Stimulated activated CD4-positive, alpha-beta T cell treated with anti-CD3 and anti-CD28 coated beads, Interleukin-15, amount 100 ng/mL, for 48 hours (primary cell): ENCODE results near the gene DNAH3.
A peak's percentile ranks its signal among the peaks of the same experiment; 100 is the strongest.
"Not testable (repeated sequence)": the region's sequence is repeated elsewhere in the genome, so short reads cannot be mapped to it uniquely, and the experiment has no call there.

Source experiments
- DNase-seq, 2 donors: peaks; one replicate each; pipeline ENCODE4 v3.0.0-alpha.2; 2020; ENCODE audit warnings: low read depth in 2 of 2

The DNAH3 gene

DNA sequence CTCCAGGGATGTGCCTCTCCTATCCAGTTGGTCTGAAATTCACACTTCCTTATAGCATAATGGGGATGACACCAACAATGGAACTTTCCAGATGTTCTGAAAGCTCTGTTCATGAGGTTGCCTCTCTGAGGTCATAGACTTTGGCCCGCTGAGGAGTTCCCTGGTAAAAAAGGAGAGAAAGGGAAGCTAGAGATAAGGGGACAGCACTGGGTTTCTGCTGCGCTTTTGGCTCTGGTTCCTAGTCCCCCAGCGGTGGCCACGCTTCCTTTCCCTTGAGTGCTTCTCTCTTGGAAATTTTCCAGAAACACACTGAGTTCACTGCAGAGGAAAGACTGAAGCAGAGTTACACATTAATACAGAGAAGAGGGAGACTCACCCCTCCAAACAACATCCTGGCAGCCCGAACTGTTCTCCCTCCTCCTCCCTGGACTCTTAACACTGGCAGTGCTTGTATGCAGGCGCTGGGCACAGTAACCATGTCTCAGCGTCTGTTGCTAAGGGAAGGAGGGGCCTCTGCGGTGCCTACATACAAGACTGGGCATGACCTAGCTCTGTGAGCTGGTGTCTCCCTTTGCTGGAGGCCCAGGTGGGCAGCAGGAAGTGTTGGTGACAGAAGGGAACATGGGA lies at the start of gene DNAH3:
TSS of gene DNAH3 (minus strand) at position 472 of the 627 bp plus-strand sequence. CDS start 527 bp downstream, outside the sequence.
- DNase-seq: no peak

GRCh38 chr16:21199607-21200218 lies 49.1 kb upstream of the DNAH3 start:
- DNase-seq: no peak

DNA sequence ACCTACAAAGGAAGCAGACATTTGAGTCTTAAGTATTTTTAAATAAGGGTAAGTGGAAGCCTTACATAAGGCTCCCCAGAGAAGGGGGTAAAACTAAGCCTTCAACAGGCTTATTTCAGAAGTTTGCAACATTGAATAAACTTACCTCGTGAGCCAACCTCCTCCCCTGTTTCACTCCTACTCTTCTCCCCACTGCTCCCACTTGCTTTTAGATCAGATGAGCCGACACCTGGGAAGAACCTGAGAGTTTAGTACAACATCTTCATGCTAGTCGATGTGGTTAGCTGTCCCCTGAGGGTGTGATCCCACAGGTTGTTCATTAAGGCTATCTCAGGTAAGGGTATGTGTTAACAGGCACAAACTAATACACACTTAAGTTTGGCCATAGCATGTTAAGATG lies 47.0 kb upstream of the DNAH3 start:
- DNase-seq: no peak

- DNase-seq: no peak
Measured at GRCh38 chr16:21197112-21197511, 46.5 kb upstream of the DNAH3 start.

- not testable (repeated sequence) for DNase-seq
Measured at GRCh38 chr16:21195330-21195729, 44.7 kb upstream of the DNAH3 start.

DNA sequence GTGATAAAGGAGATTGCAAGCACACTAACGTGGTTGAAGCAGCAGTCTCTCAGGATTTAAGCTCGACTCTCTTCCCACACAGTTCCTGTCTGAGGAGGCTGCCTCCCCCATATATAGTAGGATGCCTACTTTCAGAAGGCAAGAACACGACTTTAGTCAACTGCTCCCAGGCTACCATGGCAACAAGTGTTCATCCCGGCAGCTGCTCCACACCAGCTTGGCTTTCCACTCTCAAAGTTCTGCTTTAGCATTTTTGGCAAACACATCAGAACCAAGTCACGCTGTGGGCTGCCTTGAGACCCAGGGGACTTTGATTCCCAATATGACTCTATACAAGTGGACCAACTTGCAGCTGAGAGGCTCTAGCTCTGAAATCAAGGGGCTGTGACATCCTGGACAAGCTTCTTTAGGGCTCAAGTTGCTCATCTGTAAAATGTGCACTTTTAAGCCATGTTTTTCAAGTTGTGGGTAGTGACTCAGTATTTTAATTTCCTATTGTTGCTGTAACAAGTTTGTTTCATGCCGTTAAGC lies 44.2 kb upstream of the DNAH3 start:
- DNase-seq: no peak

- DNase-seq: no peak
Measured at GRCh38 chr16:21192991-21193390, 42.3 kb upstream of the DNAH3 start.

GRCh38 chr16:21190599-21190998 lies 40.0 kb upstream of the DNAH3 start:
- DNase-seq: no peak

GRCh38 chr16:21190013-21190412 lies 39.4 kb upstream of the DNAH3 start:
- no peak for DNase-seq

DNA sequence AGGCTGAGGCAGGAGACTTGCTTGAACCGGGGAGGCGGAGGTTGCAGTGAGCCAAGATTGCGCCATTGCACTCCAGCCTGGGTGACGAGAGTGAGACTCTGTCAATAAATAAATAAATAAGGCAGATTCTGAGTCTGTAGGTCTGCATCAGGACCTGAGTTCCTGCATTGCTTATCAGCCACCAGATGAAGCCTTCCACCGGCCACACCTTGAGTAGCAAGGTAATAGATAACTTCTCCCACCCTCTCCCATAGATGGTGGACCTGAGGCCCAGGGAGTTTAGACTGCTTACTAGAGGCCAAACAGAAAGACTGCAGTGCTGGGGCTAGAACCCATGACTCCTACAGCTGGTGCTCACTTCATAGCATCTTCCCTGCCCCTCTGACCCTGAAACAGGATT lies 38.7 kb upstream of the DNAH3 start:
- DNase-seq: no peak

- DNase-seq: no peak
Measured at GRCh38 chr16:21186326-21186691, 35.7 kb upstream of the DNAH3 start.

DNA sequence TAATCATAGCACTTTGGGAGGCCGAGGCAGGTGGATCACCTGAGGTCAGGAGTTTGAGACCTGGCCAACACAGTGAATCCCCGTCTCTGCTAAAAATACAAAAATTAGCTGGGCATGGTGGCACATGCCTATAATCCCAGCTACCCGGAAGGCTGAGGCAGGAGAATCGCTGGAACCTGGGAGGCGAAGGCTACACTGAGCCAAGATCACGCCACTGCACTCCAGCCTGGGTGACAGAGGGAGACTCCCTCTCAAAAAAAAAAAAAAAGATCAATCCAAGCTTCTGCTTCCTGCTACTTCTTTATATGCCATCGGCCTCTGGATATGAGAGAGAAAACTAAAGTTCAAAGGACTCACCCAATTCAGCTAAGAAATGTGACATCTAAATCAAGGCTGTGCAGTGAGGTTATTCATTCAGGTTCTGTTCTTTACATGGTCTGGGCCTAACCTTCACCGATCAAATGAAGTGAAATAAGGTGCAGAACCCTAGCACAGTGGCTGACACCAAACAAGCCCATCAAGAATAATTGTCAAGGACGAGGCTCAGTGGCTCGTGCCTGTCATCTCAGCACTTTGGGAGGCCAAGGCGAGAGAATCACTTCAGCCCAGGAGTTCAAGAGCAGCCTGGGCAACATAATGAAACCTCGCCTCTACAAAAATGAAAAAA lies 35.1 kb upstream of the DNAH3 start:
- no peak for DNase-seq

GRCh38 chr16:21184834-21185233 lies 34.2 kb upstream of the DNAH3 start:
- DNase-seq: peak; percentile 14

DNA sequence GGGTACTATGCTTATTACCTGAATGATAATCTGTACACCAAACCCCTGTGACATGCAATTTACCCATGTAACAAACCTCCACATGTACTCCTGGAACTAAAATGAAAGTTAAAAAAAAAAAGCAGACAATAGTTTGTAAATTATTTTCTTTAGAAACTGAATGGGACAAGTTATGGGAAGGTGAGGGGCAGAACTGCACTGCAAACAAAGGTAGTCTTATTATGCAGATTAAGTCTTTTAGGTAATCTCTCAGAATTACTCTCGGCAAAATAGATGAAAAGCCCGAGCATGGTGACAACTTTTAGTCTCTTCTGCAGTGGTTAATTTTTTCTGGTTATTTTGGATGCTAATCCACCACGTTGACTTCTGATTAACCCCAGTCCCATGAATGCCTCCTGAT lies 33.3 kb upstream of the DNAH3 start:
- DNase-seq: no peak

DNA sequence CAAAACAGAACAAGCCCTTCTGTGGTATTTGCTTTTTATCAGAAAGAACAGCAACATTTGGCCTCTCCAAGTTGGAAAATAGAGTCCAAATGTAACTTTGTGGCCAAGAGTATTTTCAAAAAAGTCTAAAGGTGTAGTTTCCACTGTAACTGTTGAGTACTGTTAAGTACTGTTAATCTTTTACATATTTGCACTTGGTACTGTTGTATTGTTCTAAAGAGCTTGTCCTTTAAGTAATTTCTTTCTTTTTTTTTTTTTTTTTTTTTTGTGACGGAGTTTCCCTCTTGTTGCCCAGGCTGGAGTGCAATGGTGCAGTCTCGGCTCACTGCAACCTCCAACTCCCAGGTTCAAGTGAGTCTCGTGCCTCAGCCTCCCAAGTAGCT lies 29.3 kb upstream of the DNAH3 start:
- DNase-seq: no peak

- no peak for DNase-seq
Measured at GRCh38 chr16:21179126-21179982, 28.7 kb upstream of the DNAH3 start.

DNA sequence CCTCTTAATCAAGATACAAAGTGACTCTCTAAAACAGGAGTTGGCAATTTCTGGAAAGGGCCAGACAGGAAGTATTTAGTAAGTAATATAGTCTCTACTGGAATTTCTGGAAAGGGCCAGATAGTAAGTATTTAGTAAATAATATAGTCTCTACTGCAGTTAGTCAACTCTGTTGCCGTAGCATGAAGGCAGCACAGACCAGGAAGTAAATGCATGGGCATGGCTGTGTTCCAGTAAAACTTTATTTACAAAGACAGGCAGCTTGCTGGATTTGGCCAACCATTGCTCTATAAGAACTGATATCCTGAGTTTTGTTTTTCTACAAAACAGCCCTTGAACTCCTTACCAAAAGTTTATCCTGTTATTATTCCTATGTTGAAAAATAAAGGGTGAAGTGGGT lies 24.8 kb upstream of the DNAH3 start:
- DNase-seq: no peak

DNA sequence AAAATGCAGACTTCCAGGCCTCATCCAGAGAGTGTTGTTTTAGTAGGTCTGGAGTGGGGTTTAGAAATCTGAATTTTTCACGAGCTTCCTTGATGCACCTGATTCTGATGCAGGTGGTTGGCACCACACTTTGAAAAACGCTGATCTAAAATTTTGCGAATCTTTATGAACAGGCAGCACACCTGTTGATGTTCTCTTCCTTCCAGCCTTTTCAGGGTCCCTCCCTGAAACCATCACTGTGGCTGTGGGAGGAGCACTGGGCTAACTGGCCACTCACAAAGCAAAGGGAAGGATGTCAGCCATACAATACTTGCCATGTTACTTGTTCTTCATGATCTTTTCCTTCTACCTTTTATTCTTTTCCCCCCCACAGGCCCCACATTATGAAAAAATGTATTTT lies 22.0 kb upstream of the DNAH3 start:
- DNase-seq: no peak

DNA sequence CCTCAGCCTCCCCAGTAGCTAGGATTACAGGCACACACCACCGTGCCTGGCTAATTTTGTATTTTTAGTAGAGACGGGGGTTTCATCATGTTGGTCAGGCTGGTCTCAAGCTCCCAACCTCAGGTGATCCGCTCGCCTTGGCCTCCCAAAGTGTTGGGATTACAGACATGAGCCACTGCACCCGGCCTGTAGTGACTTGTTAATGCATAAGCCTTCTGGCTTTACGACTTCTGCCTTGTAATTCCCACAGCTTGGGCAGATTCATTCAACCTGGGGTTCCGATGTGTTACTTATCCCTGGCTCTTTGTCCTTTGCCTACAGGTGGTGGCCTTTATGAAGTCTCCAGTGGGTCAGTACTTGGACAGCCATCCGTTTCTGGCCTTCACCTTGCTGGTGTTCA lies 19.5 kb upstream of the DNAH3 start:
- DNase-seq: not testable (repeated sequence)

DNA sequence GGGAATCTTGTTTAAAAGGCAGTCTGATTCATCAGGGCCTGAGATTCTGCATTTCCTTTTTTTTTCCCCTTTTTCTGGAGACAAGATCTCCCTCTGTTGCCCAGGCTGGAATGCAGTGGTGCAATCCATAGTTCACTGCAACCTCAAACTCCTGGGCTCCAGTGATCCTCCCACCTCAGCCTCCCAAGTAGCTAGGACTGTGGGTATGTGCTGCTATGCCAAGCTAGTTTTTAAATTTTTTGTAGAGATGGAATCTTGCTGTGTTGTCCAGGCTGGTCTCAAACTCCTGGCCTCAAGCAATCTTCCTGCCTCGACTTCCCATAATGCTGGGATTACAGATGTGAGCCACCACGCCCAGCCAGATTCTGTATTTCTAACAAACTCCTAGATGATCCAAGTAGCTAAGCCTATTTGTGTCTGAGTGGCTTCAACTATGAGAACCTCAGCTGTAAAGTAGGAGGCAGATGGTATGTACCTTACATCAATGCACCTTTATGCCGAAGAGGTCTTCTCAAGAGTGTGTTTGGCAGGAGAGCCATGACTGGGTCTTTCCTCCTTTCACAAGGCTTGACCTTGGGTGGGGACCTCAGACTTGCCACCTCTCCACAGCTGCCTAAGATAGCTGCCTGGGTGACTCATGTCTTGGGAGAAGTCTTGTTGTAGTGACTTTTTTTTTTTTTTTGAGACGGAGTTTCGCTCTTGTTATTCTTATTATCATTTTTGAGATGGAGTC lies 18.8 kb upstream of the DNAH3 start:
- DNase-seq: no peak

- no peak for DNase-seq
Measured at GRCh38 chr16:21167929-21168602, 17.4 kb upstream of the DNAH3 start.
